Activated CD8-positive, alpha-beta memory T cell treated with anti-CD3 and anti-CD28 coated beads for 24 hours (primary cell): Measurements from ENCODE around the gene EGLN1.

Experiments used
- DNase-seq: peaks from one replicate; pipeline ENCODE4 v3.0.0-alpha.2; 2020

Gene EGLN1

GRCh38 chr1:231324660-231325059, 97.4 kb downstream of the EGLN1 start:
- no peak for DNase-seq

- DNase-seq = no peak
Measured at GRCh38 chr1:231322880-231323530, 99.1 kb downstream of the EGLN1 start.

- DNase-seq = peak; percentile 35
Measured at GRCh38 chr1:231319080-231319479, 103.0 kb downstream of the EGLN1 start.

GRCh38 chr1:231318568-231318967, 103.5 kb downstream of the EGLN1 start:
- peak; percentile 5 for DNase-seq

- peak; percentile 30 for DNase-seq
Measured at GRCh38 chr1:231318015-231318355, 104.1 kb downstream of the EGLN1 start.

GRCh38 chr1:231317306-231318014, 104.6 kb downstream of the EGLN1 start:
- peak; percentile 26 for DNase-seq

GRCh38 chr1:231315887-231316286, 106.2 kb downstream of the EGLN1 start:
- DNase-seq = peak; percentile 65
